Fibroblast of the aortic adventitia (primary cell): Measurements from ENCODE around the gene YWHAH. TPM values are rescaled to one million over a fixed set of nuclear protein-coding genes. Genes with fewer than 3 reads are reported as not detected.

Experiments used
- DNase-seq: peaks from one replicate; pipeline ENCODE4 v3.0.0-alpha.2; 2010; ENCODE audit warnings: low read depth
- H3K4me3 ChIP-seq: 2 replicates; pipeline ENCODE4 v1.5.1; 2011; ENCODE audit warnings: low read depth, mild to moderate bottlenecking, control low read depth, low read length, moderate library complexity
- total RNA-seq: library from RNA; depleted of rRNA; stranded (reverse); fragments of >200 nt; gene quantifications from 2 replicates; pipeline ENCODE4 v1.2.3, GENCODE V29; 2012; ENCODE audit warnings: low replicate concordance
- TF ChIP-seq, protein P1 (sequence below): IDR thresholded peaks from 2 replicates; pipeline ENCODE4 v1.5.1; 2011; ENCODE audit warnings: mild to moderate bottlenecking, low read length, control low read depth, inconsistent platforms; ENCODE audit not compliant: insufficient read depth

The YWHAH gene
- total RNA-seq, result 169 and 174 TPM in 2 replicates

DNA sequence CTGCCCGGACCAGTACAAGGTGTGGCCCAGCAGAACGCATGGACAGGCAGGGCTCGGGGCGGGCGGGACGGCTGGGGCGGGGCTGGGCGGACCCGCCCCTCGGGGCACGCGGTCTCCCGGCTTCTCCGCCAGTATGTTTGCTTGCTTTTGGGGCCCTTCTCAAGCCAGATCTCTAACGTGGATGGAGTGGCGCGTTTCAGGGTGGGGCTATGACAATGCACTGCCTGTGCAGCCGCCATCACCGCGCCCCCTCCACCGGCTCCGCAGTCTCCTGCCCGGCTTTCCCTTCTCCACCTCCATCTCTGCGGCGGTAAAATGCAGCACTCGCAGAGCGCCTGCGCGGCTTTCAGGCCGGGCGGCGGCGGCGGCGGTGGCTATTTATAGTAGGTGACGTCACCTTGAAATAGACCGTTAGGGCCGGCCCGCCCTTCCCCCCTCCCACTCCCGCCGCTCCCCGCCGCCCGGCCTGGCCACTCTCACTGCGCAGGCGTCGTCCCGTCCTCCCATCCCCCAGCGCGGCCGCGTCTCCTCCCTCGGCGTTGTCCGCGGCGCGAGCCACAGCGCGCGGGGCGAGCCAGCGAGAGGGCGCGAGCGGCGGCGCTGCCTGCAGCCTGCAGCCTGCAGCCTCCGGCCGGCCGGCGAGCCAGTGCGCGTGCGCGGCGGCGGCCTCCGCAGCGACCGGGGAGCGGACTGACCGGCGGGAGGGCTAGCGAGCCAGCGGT lies at the start of gene YWHAH:
Gene YWHAH, plus strand, starts transcription at position 558 of the 722 bp plus-strand sequence. CDS start 199 bp downstream, outside the sequence.
- H3K4me3 ChIP-seq, result peak within 1 kb of the TSS; percentile 89
- DNase-seq, result peak; percentile 91
- TF ChIP-seq, protein P1, sequence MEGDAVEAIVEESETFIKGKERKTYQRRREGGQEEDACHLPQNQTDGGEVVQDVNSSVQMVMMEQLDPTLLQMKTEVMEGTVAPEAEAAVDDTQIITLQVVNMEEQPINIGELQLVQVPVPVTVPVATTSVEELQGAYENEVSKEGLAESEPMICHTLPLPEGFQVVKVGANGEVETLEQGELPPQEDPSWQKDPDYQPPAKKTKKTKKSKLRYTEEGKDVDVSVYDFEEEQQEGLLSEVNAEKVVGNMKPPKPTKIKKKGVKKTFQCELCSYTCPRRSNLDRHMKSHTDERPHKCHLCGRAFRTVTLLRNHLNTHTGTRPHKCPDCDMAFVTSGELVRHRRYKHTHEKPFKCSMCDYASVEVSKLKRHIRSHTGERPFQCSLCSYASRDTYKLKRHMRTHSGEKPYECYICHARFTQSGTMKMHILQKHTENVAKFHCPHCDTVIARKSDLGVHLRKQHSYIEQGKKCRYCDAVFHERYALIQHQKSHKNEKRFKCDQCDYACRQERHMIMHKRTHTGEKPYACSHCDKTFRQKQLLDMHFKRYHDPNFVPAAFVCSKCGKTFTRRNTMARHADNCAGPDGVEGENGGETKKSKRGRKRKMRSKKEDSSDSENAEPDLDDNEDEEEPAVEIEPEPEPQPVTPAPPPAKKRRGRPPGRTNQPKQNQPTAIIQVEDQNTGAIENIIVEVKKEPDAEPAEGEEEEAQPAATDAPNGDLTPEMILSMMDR, result no peak

- TF ChIP-seq, protein P1, result no peak
- peak; percentile 25 for DNase-seq
- H3K4me3 ChIP-seq, result no peak overlapping the region
These were observed 48.8 kb upstream of the YWHAH start for GRCh38 chr22:31895411-31896123.

DNA sequence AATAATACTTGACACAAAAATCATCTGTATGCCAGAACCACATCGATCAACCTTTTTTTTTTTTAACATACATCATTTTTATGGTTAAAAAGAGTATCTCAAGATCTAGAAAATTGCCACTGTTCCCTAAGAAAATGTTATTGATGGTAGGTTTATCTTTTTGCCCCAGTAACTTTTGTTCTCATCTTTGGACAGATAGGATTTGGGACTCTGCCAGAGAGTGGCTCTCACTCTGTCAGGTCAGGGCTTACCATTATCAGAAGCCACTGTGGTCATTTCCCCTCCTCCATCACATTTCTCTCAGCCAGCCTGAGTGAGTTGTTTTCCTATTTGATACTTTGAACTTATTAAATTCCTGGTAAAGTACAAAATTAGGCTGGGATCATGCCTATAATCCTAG lies 47.9 kb upstream of the YWHAH start:
- no peak overlapping the region for H3K4me3 ChIP-seq
- no peak for DNase-seq
- TF ChIP-seq, protein P1, result no peak

DNA sequence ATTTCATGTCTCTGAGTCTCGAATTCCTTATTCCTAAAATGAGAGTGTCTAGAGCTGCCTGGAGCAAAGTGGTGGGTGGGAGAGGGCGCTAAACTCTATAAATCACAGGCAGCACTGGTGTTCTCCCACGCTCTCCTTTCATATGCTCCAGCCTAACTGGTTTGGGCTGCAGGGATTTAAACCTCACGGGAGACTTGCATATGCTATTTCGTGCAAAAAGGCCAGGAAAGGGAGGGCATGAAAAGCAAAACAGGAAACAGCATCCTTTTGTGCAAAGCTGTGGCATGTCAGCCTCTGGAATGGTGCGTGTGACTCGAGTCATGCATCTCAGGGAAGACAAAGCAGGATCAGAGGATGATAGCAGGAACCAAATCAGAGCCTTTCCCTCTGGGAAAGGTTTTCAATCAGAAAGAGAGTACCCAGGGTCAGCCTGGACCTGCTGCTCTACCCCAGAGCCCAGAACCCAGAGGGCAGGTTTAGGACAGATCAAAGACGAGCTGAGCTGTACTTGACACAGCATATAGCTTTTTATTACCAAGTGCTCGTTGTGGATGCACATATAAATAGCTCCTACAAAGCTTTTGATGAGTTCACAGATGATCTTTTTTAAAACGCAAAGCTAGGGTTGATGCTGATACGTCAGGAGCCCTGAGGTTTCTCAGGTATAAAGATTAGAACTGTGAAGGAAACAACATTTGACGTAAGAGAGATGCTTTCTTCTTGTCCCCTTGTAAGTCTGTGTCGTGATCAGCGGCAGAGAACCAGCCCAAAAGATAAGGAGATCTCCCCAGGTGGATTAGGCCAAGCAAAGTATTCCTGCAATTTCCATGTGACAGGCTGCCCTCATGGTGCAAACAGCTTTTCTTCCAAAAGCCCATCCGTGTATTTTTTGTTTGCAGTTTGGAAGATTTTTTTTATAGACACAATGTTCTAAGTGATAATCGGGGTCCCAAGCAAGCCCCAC lies 46.2 kb upstream of the YWHAH start:
- peak; percentile 35 for DNase-seq
- TF ChIP-seq, protein P1, result no peak
- no peak overlapping the region for H3K4me3 ChIP-seq

DNA sequence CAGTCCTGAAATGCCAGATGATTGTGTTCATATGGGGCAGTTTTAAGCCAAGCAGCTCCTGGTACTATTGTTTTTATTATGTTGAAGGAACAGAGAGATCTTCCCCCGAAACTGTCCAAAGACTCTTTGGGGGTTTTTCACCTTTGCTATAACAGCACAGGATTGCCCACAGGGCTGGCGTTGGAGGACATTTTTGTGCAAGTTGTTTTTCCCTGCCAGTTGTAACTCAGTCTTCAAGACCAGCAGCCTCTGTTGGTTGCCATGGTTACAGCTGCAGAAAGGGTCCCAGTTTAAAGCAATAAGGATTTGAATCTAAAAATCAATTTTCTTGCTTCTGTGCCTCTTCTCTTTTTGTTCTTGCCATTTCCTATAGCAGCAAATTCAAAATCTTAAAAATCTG lies 45.4 kb upstream of the YWHAH start:
- no peak overlapping the region for H3K4me3 ChIP-seq
- no peak for DNase-seq
- TF ChIP-seq, protein P1, result no peak

- DNase-seq, result no peak
- H3K4me3 ChIP-seq, result no peak overlapping the region
- TF ChIP-seq, protein P1, result no peak
These were observed 44.7 kb upstream of the YWHAH start for GRCh38 chr22:31899669-31900068.
